Neural progenitor cell (in vitro differentiated cells): ENCODE measurements around the gene AADAC. TPM values are rescaled to one million over a fixed set of nuclear protein-coding genes. Genes with fewer than 3 reads are reported as not detected.
"Not testable (repeated sequence)": the region's sequence is repeated elsewhere in the genome, so short reads cannot be mapped to it uniquely, and the experiment has no call there.

Source experiments
- DNase-seq: peaks from one replicate; pipeline ENCODE4 v3.0.0-alpha.2; 2016; ENCODE audit warnings: low spot score
- H2AFZ ChIP-seq: fragments of 200-600 bp; sonication (generic); replicated peaks from 2 replicates; pipeline ENCODE4 v1.6.1; 2016; ENCODE audit warnings: antibody characterized with exemption
- H3F3A ChIP-seq: fragments of 200-600 bp; sonication (generic); 2 replicates; pipeline ENCODE4 v1.6.1; 2016; ENCODE audit warnings: antibody characterized with exemption, low read depth
- H3K27ac ChIP-seq: fragments of 200-600 bp; sonication (generic); 2 replicates; pipeline ENCODE4 v1.5.1; 2016; ENCODE audit warnings: mild to moderate bottlenecking
- H3K27me3 ChIP-seq: fragments of 200-600 bp; sonication (generic); 2 replicates; pipeline ENCODE4 v1.6.1; 2016; ENCODE audit warnings: mild to moderate bottlenecking, moderate library complexity
- H3K36me3 ChIP-seq: fragments of 200-600 bp; sonication (generic); 2 replicates; pipeline ENCODE4 v1.5.1; 2016
- H3K4me1 ChIP-seq: fragments of 200-600 bp; sonication (generic); 2 replicates; pipeline ENCODE4 v1.6.1; 2016; ENCODE audit warnings: mixed run types
- H3K4me2 ChIP-seq: fragments of 200-600 bp; sonication (generic); 2 replicates; pipeline ENCODE4 v1.6.1; 2016
- H3K4me3 ChIP-seq: fragments of 200-600 bp; sonication (generic); 2 replicates; pipeline ENCODE4 v1.5.1; 2016
- H3K79me2 ChIP-seq: fragments of 200-600 bp; sonication (generic); 2 replicates; pipeline ENCODE4 v1.6.1; 2016; ENCODE audit warnings: low read depth
- H3K9ac ChIP-seq: fragments of 200-600 bp; sonication (generic); 2 replicates; pipeline ENCODE4 v1.6.1; 2016
- H3K9me3 ChIP-seq: fragments of 200-600 bp; sonication (generic); 2 replicates; pipeline ENCODE4 v1.5.1; 2016; ENCODE audit warnings: low read depth
- H4K20me1 ChIP-seq: fragments of 200-600 bp; sonication (generic); 2 replicates; pipeline ENCODE4 v1.6.1; 2016; ENCODE audit warnings: low read depth
- H3K27ac Mint-ChIP-seq: 3 replicates; pipeline ENCODE4 v1.8.0; 2021; ENCODE audit warnings: mixed read lengths
- H3K27me3 Mint-ChIP-seq: 2 replicates; pipeline ENCODE4 v1.8.0; 2022; ENCODE audit warnings: low read depth, mild to moderate bottlenecking, inconsistent platforms, moderate library complexity, mixed read lengths; ENCODE audit not compliant: insufficient read depth
- H3K36me3 Mint-ChIP-seq: 3 replicates; pipeline ENCODE4 v1.8.0; 2021; ENCODE audit warnings: mixed read lengths
- H3K4me1 Mint-ChIP-seq: 3 replicates; pipeline ENCODE4 v1.8.0; 2021; ENCODE audit warnings: mixed read lengths
- H3K4me3 Mint-ChIP-seq: 3 replicates; pipeline ENCODE4 v1.8.0; 2021; ENCODE audit warnings: mild to moderate bottlenecking, moderate library complexity, mixed read lengths
- H3K9me3 Mint-ChIP-seq: 3 replicates; pipeline ENCODE4 v1.8.0; 2020; ENCODE audit warnings: mixed read lengths
- EZH2 ChIP-seq: fragments of 200-600 bp; sonication (generic); IDR thresholded peaks from 2 replicates; pipeline ENCODE4 v1.6.1; 2017; ENCODE audit warnings: antibody characterized with exemption, mild to moderate bottlenecking, moderate library complexity
- EZH2phosphoT487 ChIP-seq: fragments of 200-600 bp; sonication (generic); IDR thresholded peaks from 2 replicates; pipeline ENCODE4 v1.6.1; 2017; ENCODE audit warnings: antibody characterized with exemption
- total RNA-seq: library from RNA; depleted of rRNA; stranded (reverse); fragments of >200 nt; gene quantifications from 2 replicates; pipeline ENCODE4 v1.2.3, GENCODE V29; 2015; ENCODE audit warnings: low replicate concordance
- TF ChIP-seq, protein P1 (sequence below): fragments of 200-600 bp; sonication (generic); IDR thresholded peaks from 2 replicates; pipeline ENCODE4 v1.5.1; 2017; ENCODE audit warnings: antibody characterized with exemption, mild to moderate bottlenecking

The AADAC gene
- total RNA-seq, 1 donor from 2014 or later: not detected

DNA sequence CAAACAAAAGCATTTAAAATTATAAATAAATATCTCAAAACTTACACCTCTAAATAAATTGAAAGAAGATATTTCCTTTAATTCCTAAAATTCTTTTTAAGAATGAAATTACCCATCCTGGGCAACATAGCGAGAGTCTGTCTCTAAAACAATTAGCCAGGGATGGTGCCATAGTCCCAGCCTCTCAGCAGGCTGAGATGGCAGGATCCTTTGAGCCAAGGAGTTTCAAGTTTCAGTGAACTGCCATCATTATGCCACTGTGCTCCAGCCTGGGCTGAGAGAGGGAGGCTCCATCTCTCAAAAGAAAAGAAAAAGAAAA is 25.4 kb downstream of the AADAC start:
- no peaks in the 10 kb centered on the region for H3K36me3 Mint-ChIP-seq
- H3K79me2 ChIP-seq: no peaks in the 10 kb centered on the region
- no peaks in the 10 kb centered on the region for H3K9me3 Mint-ChIP-seq
- peak; percentile 15 for DNase-seq
- H3K9ac ChIP-seq: no peak overlapping the region
- peaks cover 11% of the 10 kb centered on the region for H3K4me1 Mint-ChIP-seq
- H3K27me3 ChIP-seq: no peaks in the 10 kb centered on the region
- H3K27me3 Mint-ChIP-seq: no peaks in the 10 kb centered on the region
- no peaks in the 10 kb centered on the region for H3K9me3 ChIP-seq
- TF ChIP-seq EZH2phosphoT487: no peak
- TF ChIP-seq EZH2: no peak
- TF ChIP-seq, protein P1, sequence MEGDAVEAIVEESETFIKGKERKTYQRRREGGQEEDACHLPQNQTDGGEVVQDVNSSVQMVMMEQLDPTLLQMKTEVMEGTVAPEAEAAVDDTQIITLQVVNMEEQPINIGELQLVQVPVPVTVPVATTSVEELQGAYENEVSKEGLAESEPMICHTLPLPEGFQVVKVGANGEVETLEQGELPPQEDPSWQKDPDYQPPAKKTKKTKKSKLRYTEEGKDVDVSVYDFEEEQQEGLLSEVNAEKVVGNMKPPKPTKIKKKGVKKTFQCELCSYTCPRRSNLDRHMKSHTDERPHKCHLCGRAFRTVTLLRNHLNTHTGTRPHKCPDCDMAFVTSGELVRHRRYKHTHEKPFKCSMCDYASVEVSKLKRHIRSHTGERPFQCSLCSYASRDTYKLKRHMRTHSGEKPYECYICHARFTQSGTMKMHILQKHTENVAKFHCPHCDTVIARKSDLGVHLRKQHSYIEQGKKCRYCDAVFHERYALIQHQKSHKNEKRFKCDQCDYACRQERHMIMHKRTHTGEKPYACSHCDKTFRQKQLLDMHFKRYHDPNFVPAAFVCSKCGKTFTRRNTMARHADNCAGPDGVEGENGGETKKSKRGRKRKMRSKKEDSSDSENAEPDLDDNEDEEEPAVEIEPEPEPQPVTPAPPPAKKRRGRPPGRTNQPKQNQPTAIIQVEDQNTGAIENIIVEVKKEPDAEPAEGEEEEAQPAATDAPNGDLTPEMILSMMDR: no peak
- H3K4me2 ChIP-seq: no peak overlapping the region
- H3K4me3 Mint-ChIP-seq: no peak overlapping the region
- H3K4me1 ChIP-seq: peaks cover 20% of the 10 kb centered on the region
- no peak overlapping the region for H3K27ac Mint-ChIP-seq
- H3K4me3 ChIP-seq: no peak overlapping the region
- H2AFZ ChIP-seq: no peak overlapping the region
- H3K27ac ChIP-seq: no peak overlapping the region
- H3F3A ChIP-seq: peaks cover 6% of the 10 kb centered on the region
- no peaks in the 10 kb centered on the region for H3K36me3 ChIP-seq
- no peaks in the 10 kb centered on the region for H4K20me1 ChIP-seq

DNA sequence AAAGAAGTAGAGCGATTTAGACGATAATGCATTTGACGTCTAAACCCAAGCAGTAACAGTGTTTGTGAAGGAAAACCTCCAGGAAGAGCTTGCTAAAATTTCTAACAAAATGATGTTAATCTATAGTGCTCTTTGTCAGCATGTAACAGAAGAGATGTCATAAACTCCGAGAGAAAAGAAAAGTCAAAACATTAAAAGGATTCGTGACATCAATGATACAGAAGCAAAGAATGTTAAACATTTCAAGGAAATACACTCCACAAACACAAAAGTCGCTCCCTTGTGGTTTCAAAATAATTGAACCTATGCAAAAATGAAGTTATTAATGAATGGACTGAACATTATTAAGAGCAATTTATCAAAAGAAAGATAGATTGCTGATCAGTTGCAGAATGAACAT is 27.9 kb downstream of the AADAC start:
- Mint-ChIP-seq H3K36me3 (no peaks in the 10 kb centered on the region), H3K4me3 (no peak overlapping the region), H3K27me3 (no peaks in the 10 kb centered on the region), H3K9me3 (no peaks in the 10 kb centered on the region), H3K4me1 (peaks cover 7% of the 10 kb centered on the region), H3K27ac (no peak overlapping the region)
- H3K9me3 ChIP-seq: no peaks in the 10 kb centered on the region
- TF ChIP-seq EZH2: no peak
- TF ChIP-seq, protein P1: no peak
- no peak for TF ChIP-seq EZH2phosphoT487
- H3F3A ChIP-seq: peaks cover 6% of the 10 kb centered on the region
- no peak overlapping the region for H2AFZ ChIP-seq
- H3K9ac ChIP-seq: no peak overlapping the region
- H3K36me3 ChIP-seq: no peaks in the 10 kb centered on the region
- no peaks in the 10 kb centered on the region for H4K20me1 ChIP-seq
- H3K27ac ChIP-seq: no peak overlapping the region
- peaks cover 8% of the 10 kb centered on the region for H3K4me1 ChIP-seq
- DNase-seq: no peak
- no peaks in the 10 kb centered on the region for H3K79me2 ChIP-seq
- H3K4me2 ChIP-seq: no peak overlapping the region
- H3K4me3 ChIP-seq: no peak overlapping the region
- no peaks in the 10 kb centered on the region for H3K27me3 ChIP-seq

DNA sequence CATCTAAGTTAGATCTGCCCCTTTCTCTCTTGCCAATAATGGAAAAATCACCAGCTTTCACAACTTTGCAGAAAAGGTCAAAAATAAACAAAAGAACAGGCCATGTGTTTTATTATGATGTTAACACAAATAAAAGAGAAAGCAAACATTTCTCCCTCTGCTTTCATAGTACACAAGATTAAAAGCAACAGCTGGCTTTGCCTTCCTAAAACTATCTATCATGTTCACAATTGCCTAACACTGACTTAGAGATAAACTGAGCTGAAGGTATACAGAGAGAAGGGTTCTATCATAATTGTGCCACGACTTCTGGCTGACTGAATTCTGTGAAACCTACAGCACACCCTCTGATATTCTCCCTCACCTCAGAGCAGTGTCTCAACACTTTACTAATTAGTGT is 29.4 kb downstream of the AADAC start:
- Mint-ChIP-seq H3K9me3 (no peaks in the 10 kb centered on the region), H3K36me3 (no peaks in the 10 kb centered on the region), H3K4me3 (no peak overlapping the region), H3K27ac (peak overlapping the region; percentile 65), H3K27me3 (peaks cover 2% of the 10 kb centered on the region), H3K4me1 (no peaks in the 10 kb centered on the region)
- no peaks in the 10 kb centered on the region for H3K36me3 ChIP-seq
- no peaks in the 10 kb centered on the region for H3K79me2 ChIP-seq
- H3K27ac ChIP-seq: no peak overlapping the region
- H3K9me3 ChIP-seq: no peaks in the 10 kb centered on the region
- DNase-seq: no peak
- peaks cover 4% of the 10 kb centered on the region for H3K4me1 ChIP-seq
- no peak overlapping the region for H2AFZ ChIP-seq
- no peaks in the 10 kb centered on the region for H3K27me3 ChIP-seq
- H4K20me1 ChIP-seq: no peaks in the 10 kb centered on the region
- no peak overlapping the region for H3K9ac ChIP-seq
- TF ChIP-seq EZH2phosphoT487: no peak
- H3K4me3 ChIP-seq: no peak overlapping the region
- no peaks in the 10 kb centered on the region for H3F3A ChIP-seq
- no peak overlapping the region for H3K4me2 ChIP-seq

DNA sequence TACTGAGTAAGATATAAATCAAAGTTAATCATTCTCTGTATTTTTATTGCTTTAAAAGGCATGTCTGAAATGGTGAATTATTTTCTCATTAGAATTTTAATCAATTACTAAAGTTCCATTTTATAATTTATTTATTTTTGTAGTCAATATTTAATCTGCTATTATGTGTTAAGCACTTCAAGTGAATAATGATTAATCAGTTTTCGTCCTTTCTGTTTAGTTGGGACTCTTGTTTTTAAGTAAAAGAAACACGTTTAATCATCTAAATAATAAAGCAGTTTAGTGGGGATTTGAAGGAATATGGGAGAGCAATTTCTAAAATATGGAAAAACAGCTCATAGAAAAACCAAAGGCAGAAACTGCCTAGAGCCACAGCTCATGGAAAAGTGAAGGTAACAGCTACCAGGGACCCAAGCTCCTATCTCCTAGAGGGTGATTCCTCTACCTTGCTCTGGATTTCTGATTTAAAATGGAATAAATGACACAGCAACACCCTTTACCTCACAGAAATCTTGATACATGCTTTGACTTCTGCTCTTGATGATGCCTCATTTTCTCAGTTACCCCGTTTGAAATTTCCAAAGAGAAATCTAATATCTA is 31.5 kb downstream of the AADAC start:
- Mint-ChIP-seq H3K9me3 (no peaks in the 10 kb centered on the region), H3K4me1 (no peaks in the 10 kb centered on the region), H3K36me3 (no peaks in the 10 kb centered on the region), H3K27me3 (peaks cover 2% of the 10 kb centered on the region), H3K4me3 (no peak overlapping the region), H3K27ac (no peak overlapping the region)
- TF ChIP-seq, protein P1: no peak
- TF ChIP-seq EZH2 (no peak), EZH2phosphoT487 (no peak)
- no peaks in the 10 kb centered on the region for H3F3A ChIP-seq
- no peaks in the 10 kb centered on the region for H3K4me1 ChIP-seq
- H2AFZ ChIP-seq: no peak overlapping the region
- no peak overlapping the region for H3K27ac ChIP-seq
- no peak overlapping the region for H3K4me2 ChIP-seq
- H3K9me3 ChIP-seq: no peaks in the 10 kb centered on the region
- H3K4me3 ChIP-seq: no peak overlapping the region
- H3K27me3 ChIP-seq: no peaks in the 10 kb centered on the region
- H4K20me1 ChIP-seq: no peaks in the 10 kb centered on the region
- H3K36me3 ChIP-seq: no peaks in the 10 kb centered on the region
- no peak for DNase-seq
- no peaks in the 10 kb centered on the region for H3K79me2 ChIP-seq
- H3K9ac ChIP-seq: no peak overlapping the region

DNA sequence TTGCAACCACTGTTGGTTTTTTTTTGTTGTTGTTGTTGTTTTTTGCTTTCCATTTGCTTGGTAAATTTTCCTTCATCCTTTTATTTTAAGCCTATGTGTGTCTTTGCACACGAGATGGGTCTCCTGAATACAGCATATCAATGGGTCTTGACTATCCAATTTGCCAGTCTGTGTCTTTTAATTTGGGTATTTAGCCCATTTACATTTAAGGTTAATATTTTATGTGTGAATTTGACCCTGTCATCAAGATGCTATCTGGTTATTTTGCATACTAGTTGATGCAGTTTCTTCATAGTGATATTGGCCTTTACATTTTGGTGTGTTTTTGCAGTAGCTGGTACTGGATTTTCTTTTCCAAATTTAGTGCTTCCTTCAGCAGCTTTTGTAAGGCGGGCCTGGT is 36.1 kb downstream of the AADAC start:
- H3K4me3 Mint-ChIP-seq, H3K4me1 Mint-ChIP-seq, H3K4me1 ChIP-seq, H3F3A ChIP-seq, H3K36me3 Mint-ChIP-seq, H3K4me2 ChIP-seq, H3K9me3 ChIP-seq, H4K20me1 ChIP-seq, H2AFZ ChIP-seq, H3K9me3 Mint-ChIP-seq, DNase-seq, H3K27ac Mint-ChIP-seq, H3K27ac ChIP-seq, H3K36me3 ChIP-seq, H3K79me2 ChIP-seq, H3K4me3 ChIP-seq, H3K27me3 Mint-ChIP-seq, H3K9ac ChIP-seq, H3K27me3 ChIP-seq: not testable (repeated sequence)
